G401 (cell line): ENCODE data around the gene SLC1A3. TPM values are rescaled to one million over a fixed set of nuclear protein-coding genes. Genes with fewer than 3 reads are reported as not detected.

Experiments used
- DNase-seq: peaks from one replicate; pipeline ENCODE4 v3.0.0-alpha.2; 2015; ENCODE audit warnings: low spot score
- in situ Hi-C: cut with HindIII; loops from 2 replicates; pipeline ENCODE4 v1.10.0; 2016; ENCODE audit warnings: low sequenced_read_pairs, mixed read lengths
- total RNA-seq: library from RNA; depleted of rRNA; stranded (reverse); fragments of >200 nt; shearing (Covaris generic); gene quantifications from 2 replicates; pipeline ENCODE4 v1.2.3, GENCODE V29; 2014

SLC1A3 gene
- total RNA-seq, 1 experiment from 2014 or later: 2.9 TPM

GRCh38 chr5:36675282-36675681, 68.9 kb downstream of the SLC1A3 start:
- in situ Hi-C loops: no loop called here
- no peak for DNase-seq

GRCh38 chr5:36679221-36679989, 73.0 kb downstream of the SLC1A3 start:
- in situ Hi-C loops: no loop called here
- DNase-seq: no peak

- in situ Hi-C loops: no loop called here
- DNase-seq: no peak
Measured at GRCh38 chr5:36680066-36680465, 73.7 kb downstream of the SLC1A3 start.

DNA sequence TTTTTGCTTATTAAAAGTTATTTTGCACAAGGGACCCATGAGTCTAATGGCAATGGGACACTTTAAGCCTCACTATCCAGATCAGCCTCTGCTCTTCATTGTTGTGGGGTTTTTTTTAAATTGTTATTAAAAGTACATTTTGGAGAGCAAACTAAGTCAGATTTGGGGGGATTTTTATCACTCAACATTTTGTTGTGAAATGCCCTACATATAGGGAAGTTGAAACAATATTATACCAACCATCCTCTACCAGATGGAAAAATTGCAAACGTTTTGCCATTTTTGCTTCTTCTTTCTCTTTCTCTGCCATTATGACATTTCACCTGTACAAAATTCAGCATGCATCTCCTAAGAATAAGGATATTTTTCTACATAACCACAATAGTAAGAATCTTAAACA, 75.3 kb downstream of the SLC1A3 start:
- in situ Hi-C loops: no loop called here
- no peak for DNase-seq

DNA sequence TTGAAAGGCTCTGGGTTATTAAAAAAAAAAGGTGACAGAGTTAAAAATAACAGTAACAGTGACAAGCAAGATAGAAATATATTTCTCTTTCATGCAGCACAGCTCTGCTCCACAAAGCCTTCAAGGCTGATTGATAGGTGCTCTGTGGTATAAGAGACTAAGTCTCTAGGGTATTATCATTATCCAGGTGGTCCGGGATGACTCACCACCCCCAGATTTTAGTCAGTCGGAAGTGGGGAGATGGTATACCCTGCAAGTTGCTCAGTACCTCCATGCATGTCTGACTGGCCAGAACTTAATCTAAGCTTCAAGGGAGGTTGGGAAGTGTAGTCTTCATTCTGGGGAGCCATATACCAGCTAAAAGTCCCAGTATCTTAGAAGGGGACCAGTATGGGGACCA, 76.1 kb downstream of the SLC1A3 start:
- DNase-seq: no peak
- in situ Hi-C loops: no loop called here

DNA sequence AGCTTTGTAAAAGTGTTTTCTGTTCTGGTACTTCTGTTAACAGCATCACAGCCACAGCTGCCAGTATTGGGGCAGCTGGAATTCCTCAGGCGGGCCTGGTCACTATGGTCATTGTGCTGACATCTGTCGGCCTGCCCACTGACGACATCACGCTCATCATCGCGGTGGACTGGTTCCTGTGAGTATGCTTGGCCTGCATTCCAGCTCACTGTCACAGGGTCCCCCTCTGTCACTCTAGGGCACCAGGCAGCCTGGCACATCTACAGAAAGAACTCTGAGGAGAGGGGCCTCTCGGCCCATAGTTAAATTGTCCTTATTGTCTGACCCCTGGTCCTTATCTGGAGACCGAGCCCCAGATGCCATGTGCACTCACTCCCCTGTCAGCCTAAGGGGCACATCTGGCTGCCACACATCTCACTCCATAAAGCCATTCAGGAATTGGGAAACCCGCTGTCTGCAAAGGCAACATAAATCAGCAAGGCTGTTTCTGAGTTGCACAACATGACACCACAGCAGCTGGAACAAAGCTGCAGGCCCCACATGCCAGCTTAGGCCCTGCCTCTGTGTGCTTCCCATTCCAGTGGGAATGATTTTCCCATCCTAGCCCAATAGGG, 77.5 kb downstream of the SLC1A3 start:
- no peak for DNase-seq
- in situ Hi-C loops: no loop called here

DNA sequence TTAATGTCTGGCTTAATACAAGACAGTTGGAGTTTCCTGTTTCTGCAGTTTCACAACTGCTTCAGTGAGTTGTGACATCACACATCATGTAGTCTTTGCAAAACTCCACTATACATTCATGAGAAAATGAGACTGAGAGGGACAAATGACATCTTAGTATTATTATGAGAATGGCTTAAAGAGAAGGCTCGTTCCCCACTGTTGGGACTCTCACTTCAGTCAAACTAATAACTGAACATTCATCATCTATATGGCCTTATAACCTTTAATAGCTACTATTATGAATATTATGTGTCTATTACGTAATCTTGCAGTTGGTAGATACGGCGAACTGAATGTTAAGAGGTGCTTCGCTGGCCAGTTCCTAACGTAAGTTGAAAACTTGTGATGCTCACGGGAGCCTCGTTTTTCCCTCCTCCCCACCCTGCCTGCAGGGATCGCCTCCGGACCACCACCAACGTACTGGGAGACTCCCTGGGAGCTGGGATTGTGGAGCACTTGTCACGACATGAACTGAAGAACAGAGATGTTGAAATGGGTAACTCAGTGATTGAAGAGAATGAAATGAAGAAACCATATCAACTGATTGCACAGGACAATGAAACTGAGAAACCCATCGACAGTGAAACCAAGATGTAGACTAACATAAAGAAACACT, 79.4 kb downstream of the SLC1A3 start:
- in situ Hi-C loops: no loop called here

GRCh38 chr5:36686881-36687280, 80.5 kb downstream of the SLC1A3 start:
- in situ Hi-C loops: no loop called here
- no peak for DNase-seq

More for the DNA sequence above, 79.4 kb downstream of the SLC1A3 start:
- DNase-seq: no peak

DNA sequence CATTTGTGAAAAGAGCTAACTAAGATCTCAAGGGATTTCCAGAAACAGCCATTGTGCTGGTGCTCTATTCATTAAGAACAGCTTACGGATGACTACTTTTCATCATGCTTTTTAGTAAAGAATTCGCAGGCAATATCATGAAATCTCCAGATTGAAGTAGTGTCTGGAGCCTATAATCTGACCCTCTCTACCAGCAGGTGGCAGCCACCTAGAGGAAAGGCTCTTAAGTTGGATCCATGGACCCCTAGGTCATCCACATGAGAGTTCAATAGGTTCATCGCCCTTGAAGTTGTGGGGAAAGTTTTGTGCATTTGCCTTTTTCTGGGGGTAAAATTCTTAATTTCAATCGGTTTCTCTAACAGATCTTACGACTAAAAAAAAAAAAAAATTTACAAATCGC, 82.3 kb downstream of the SLC1A3 start:
- no peak for DNase-seq
- in situ Hi-C loops: no loop called here

GRCh38 chr5:36689225-36689624, 82.8 kb downstream of the SLC1A3 start:
- in situ Hi-C loops: no loop called here
- DNase-seq: peak; percentile 53

DNA sequence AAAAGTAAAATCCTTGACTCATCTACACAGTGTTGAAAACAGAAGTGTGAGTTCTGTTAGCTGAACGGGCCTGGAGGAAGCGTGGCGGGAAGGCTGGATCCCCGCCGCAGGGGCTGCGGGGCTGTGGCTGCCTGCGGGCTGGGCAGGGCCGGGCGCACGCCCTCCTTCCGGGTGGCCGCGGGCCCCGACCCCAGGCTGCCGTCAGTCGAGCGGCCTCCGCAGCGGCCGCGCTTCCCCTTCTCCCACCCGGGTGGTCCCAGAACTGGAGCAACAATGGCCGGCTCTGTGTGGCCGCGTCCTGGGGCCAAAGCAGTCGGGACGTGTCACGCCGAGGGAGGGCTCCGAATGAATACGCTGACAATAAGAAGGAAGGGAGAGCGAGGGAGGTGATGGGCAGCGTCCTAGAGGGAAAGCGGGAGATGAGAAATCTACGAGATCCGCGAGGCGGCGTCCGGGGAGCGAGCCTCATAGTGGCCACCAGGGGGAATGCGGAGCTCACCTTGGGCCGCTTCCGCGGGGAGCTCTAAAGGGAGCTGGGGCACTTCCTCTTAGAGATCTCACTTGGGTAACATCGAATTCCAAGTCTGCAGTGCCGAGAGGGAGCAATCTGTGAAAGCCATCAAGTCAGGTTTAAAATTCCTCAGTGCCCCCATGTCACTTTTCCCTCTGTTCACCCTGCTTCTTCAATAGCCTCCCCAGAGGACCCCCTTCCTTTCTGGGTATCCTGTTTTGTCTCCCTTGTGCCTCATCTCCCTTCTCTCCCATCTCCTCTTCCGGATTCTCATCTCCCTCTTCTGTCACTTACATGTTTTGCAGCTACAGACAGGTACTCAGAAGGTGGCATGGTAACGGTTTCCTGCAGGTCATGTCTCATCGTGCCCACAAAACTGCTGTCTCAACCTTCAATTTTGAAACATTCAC, 83.9 kb downstream of the SLC1A3 start:
- peak; percentile 81 for DNase-seq
- in situ Hi-C loops: no loop called here

GRCh38 chr5:36691226-36691625, 84.8 kb downstream of the SLC1A3 start:
- no peak for DNase-seq
- in situ Hi-C loops: no loop called here

DNA sequence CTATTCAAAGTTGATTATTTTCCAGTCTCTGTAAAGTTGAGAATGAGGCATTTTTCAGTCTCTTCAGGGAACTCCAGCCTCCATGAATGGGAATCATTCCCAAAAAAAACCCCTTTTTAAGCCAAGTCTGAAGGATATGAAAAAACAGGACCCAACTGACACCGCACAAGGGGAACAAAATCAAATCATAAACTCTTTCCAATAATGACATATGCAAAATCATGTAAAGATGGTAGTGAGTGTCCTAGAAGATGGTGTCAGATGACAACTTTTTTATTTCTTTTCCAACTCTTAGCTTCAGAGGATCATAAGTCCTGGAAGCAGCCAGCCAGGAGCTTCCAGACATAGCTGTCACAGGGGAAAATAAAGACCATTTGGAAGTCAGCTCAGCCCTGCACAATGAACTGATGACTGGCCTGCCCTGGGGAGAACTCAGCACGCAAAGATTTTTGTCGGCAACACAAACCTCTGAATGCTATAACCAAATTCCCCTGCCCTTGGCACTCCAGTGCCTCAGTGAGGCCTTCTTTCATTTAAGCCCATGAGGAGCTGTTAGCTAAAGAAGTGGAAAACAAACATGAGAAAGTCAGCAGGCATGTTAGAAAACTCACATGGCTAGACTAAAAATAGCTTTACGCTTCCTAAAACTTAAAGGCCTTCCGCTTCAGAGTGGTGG, 85.4 kb downstream of the SLC1A3 start:
- in situ Hi-C loops: no loop called here
- peak; percentile 15 for DNase-seq

- in situ Hi-C loops: no loop called here
Measured at GRCh38 chr5:36692791-36693763, 86.7 kb downstream of the SLC1A3 start.

DNA sequence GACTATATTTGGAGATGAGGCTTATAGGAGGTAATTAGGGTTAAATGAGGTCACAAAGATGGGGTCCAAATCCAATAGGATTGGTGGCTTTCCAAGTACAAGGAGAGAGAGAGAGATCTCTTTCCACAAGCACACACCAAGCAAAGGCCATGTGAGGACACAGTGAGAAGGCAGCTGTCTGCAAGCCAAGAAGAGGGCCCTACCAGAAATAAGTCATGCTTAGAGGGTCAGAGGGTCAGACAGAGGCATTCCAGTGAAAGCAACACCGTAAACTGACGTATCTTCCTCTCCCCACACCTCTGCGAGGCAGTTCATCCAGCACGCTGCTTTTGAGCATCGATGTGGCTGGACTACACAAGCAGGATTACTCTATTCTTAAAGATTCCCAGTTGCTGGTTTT, 87.9 kb downstream of the SLC1A3 start:
- in situ Hi-C loops: no loop called here
- no peak for DNase-seq

More at GRCh38 chr5:36692791-36693763, 86.7 kb downstream of the SLC1A3 start:
- peak; percentile 78 for DNase-seq

DNA sequence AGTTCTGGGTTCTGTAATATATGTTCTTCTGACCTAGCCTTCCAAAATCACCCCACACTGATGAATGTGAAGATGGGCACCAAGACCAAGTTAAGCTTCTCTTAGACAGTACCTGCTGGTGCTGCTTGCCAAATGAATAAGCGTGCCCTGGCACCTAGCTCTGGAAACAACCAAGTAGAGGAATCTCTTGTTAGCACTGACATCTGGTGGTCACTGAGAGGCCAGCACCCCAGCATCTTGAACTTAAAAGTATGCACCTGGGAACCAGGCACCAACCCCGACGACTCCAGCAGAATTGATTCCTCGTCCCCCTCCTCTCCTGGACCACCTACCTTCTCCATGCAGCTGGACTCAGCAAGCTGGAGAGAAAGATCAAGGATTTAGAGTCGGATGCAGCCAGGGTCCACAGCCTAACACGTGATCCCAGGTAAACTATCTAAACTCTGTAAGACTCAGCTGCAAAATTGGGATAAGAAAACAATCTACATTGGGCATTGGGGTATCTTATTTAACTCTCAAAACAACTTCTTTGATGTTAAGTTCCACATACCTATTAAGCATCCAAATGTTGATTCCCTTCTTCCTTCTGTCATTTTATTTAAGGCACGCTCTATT, 89.8 kb downstream of the SLC1A3 start:
- in situ Hi-C loops: no loop called here
- peak; percentile 62 for DNase-seq

DNA sequence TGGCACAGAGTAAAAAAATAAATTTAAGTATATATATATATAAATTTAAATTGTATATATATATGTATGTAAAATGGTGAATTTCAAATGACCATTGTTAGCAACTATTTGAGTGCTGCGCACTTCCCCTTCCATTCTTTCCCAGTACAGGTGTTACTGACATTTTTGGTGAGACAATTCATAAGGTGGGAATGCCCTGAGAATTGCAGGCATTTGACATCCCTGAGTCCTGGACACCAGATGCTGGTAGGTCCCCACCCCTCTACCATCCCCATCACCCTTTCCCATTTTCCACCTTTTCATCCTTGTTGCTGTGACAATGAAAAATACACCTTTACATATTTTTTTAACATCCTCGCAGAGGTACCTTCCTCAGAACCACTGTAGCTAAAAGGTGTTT, 91.6 kb downstream of the SLC1A3 start:
- DNase-seq: no peak
- in situ Hi-C loops: no loop called here
